Heart left ventricle (tissue), 13 donors: ENCODE results near the gene IPO11.
"Not testable (repeated sequence)": the region's sequence is repeated elsewhere in the genome, so short reads cannot be mapped to it uniquely, and the experiment has no call there.

ENCODE experiments used
- CTCF ChIP-seq, 12 donors: fragments of 200-600 bp; sonication (generic) in 4 of 12; IDR thresholded peaks; one replicate each; pipeline versions ENCODE4 v1.5.0 to v1.8.0; 2018 to 2022; ENCODE audit warnings: antibody characterized with exemption in 12 of 12, mild to moderate bottlenecking in 5 of 12
- POLR2A ChIP-seq, 2 donors: fragments of 450-650 bp; IDR thresholded peaks; one replicate each; pipeline ENCODE4 v1.6.1; 2017; ENCODE audit warnings: antibody characterized with exemption in 2 of 2, mild to moderate bottlenecking in 2 of 2, moderate library complexity in 2 of 2
- donor health status: ischemic (EF 13 %, LVEDD 7.1; RV severe dilation, severe dysfunction).
- donor health status: DM: no; HTN: yes; CAD: no.
- donor health status: DM: no; HTN: no; CAD: no.
- donor health status: ischemic (EF 25% LVEDD 6.9; RV normal size, moderate dysfunction).
- donor health status: ischemic (EF 25% LVEDD 5.7; RV mildly dilated, moderate dysfunction).
- donor health status: ischemic (EF 35%, LVEDD 5.7; RV mildly dilated, moderate dysfunction).
- donor health status: nonischemic (EF 11% LVEDD 7.7; RV severe dilation, severe dysfunction).
- donor health status: DM: yes; HTN: yes; CAD: no.
- donor health status: PGD.
- donor health status: ischemic (EF 29% LVEDD 5.4; RV normal size, mild dysfunction).
- donor health status: nonischemic (EF 23%, LVEDD 6.1; RV moderate dilation, normal function).

- not testable (repeated sequence) for TF ChIP-seq POLR2A, CTCF (IDR thresholded peaks at IDR 0.05)
Measured at GRCh38 chr5:62520812-62521211, 108.2 kb downstream of the IPO11 start.
